NCI-H524 (cell line): ENCODE measurements around the gene CYP19A1.
A peak's percentile ranks its signal among the peaks of the same experiment; 100 is the strongest.

ENCODE experiments used
- DNase-seq, 2 experiments: peaks; one replicate each; lab custom pipeline; 2025; lab: John Stamatoyannopoulos, UW

CYP19A1 gene

GRCh38 chr15:51183076-51183475, 155.3 kb downstream of the CYP19A1 start:
- DNase-seq, result no peak

- no peak for DNase-seq
Measured at GRCh38 chr15:51181905-51182304, 156.5 kb downstream of the CYP19A1 start.

GRCh38 chr15:51181221-51181620, 157.2 kb downstream of the CYP19A1 start:
- no peak for DNase-seq

- no peak for DNase-seq
Measured at GRCh38 chr15:51180534-51180933, 157.9 kb downstream of the CYP19A1 start.

GRCh38 chr15:51180011-51180410, 158.4 kb downstream of the CYP19A1 start:
- DNase-seq, result no peak

- DNase-seq, result no peak
Measured at GRCh38 chr15:51172193-51172592, 166.2 kb downstream of the CYP19A1 start.

- DNase-seq, result no peak
Measured at GRCh38 chr15:51171634-51171932, 166.8 kb downstream of the CYP19A1 start.

- no peak for DNase-seq
Measured at GRCh38 chr15:51170882-51171633, 167.3 kb downstream of the CYP19A1 start.

GRCh38 chr15:51168700-51169099, 169.7 kb downstream of the CYP19A1 start:
- no peak for DNase-seq

- DNase-seq, result peak in 1 of 2 experiments; percentile 25
Measured at GRCh38 chr15:51163843-51164242, 174.6 kb downstream of the CYP19A1 start.

- peak; percentile 45 to 61 for DNase-seq
Measured at GRCh38 chr15:51162865-51163762, 175.3 kb downstream of the CYP19A1 start.

- DNase-seq, result no peak
Measured at GRCh38 chr15:51161491-51162220, 176.7 kb downstream of the CYP19A1 start.

GRCh38 chr15:51160484-51160883, 177.9 kb downstream of the CYP19A1 start:
- no peak for DNase-seq
